GM21526 (cell line): ENCODE measurements around the gene CCND2.
A peak's percentile ranks its signal among the peaks of the same experiment; 100 is the strongest.

ENCODE experiments used
- ATAC-seq: cut with Tn5 transposase; IDR thresholded peaks from one replicate; pipeline ENCODE4 v1.9.1; 2021; ENCODE audit warnings: moderate library complexity; ENCODE audit not compliant: unreplicated experiment, low FRiP score

Gene CCND2

GRCh38 chr12:4275870-4276301 is 2.3 kb downstream of the CCND2 start:
- no peak for ATAC-seq

DNA sequence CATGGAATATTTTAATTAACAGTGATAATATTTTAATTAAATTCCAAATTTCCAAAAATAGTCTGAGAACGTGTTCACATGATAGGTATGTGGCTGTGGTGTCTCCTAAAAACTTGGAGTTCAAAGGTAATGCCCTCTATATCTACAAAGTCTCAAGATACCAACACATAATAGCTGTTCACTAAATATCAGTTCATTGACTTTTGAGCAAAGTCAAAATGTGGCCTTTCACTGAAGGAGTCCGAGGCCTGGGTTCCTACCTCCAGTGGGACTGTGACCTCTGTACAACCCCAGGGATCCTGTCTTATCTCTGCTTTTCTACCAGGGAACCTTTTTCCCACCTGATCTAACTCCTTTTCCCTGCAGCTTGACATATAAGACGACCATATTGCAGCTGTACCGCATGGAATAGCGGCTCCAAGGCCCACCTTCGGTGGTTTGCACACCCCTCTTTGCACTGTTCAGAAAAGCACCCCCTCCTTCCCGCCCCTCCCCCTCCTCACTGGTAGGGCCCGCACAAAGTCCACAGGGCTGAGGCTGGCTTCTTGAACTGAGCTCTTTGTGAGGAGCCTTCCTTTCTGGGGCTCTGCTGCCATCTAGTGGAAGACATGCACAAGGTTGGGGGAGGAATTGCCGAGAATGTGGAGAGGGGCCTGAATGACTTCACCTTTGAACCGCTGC is 3.1 kb downstream of the CCND2 start:
- peak; percentile 34 for ATAC-seq

DNA sequence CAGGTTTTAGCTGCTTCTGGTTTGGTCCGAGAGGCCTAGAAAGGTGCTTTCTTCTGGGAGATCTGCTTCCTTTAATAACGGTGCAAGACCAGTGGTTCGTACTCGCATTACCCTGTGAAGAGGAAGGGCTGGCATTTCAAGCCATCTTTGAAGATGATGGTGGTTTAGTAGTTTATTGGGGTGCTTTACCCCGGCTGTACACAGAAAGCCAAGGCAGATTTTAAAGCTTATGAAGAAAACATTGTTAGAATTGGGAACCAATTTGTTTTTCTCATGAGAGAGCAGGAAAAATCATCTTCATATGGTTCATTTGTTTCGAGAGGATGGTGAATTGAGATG is 3.6 kb downstream of the CCND2 start:
- no peak for ATAC-seq

DNA sequence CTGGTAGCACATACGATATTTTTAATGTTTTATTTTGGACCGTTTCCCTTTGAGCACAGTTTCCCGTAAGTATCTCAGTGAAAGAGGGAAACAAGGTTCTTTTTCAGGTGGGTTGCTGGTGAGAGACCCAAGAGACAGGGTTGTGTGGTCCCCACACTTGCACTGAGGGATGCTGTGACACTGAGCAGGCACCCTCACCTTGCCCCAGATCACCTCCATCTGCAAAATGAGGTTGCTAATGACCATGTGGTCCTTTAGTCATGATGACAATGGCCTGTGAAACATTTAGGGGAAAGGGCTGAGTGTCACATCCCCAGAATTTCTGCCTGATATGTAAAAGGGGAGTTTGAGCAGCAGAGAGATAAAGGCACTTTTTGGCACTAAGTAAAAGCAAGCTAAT is 4.3 kb downstream of the CCND2 start:
- no peak for ATAC-seq

DNA sequence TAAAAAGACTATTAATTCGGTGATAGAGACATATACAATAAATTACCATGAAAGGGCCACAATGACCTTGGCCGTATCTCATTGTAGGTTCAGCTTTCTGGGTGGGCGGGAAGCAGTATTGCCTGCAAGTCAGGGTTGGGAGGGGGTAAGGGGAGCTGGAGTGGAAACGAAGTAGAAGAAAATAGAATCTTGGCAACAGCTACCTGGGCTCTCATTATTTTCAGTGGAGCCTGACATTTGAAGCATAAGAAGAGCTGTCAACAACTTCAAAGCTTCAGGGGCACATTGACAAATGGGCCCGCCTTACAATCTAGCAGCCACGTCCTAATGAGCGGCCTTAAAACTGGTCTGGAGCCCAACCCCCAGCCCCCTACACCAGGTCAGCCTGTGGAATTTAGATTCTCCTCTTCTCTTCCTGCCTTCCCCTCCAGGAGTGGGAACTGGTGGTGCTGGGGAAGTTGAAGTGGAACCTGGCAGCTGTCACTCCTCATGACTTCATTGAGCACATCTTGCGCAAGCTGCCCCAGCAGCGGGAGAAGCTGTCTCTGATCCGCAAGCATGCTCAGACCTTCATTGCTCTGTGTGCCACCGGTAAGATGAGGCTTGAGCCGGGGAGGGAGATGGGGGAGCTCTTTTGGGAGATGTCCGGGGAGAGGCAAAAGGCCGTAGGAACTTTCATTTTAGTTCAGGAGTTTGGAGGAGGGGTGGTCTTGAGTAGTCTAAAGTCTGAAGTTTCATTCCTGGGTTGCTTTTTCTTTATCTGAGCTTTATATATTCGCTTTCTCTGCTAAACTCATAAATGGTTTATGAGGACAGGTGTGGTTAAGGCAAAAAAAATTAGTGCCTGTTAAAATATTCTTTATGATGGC is 5.0 kb downstream of the CCND2 start:
- no peak for ATAC-seq

GRCh38 chr12:4279198-4279690 is 5.7 kb downstream of the CCND2 start:
- ATAC-seq: no peak

GRCh38 chr12:4280351-4281163 is 7.0 kb downstream of the CCND2 start:
- ATAC-seq: no peak

- no peak for ATAC-seq
Measured at GRCh38 chr12:4281173-4281654, 7.7 kb downstream of the CCND2 start.

DNA sequence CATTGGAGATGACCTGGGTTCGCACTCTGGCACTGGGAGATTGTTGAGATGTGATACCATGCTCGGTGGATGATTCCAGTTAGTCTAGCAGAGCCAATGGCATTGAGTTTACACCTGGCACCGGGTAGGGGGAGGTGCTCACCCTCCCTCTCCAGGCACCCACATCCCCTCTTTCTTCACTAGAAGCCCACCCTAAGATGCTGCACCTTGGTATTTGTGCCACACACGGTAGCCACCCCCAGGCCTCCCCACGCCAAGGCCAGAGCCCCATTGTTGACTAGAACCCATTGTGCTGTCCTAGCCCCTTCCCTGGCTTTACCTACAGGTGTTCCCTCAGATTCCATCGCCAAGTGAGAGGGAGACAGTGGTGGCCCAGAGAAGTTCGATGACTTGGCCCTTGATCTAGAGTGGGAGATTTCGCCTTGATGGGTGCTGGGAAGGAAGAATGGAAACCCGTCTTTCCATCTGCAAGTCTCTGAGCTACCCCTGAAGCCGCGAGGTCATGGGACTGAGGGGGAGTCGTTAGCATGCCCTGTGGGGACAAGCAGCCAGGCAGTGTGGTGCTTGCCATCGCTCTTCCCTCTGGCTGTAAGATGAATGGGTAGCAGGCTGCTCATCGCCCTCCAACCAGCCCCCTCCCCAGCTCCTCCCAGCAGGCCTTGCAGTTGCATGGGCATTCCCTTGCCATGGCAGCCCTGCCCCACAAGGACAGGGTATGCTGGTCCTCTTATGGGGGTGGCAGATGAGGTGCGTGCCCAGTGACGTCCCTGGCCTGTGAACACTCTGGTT is 8.7 kb downstream of the CCND2 start:
- no peak for ATAC-seq

- ATAC-seq: no peak
Measured at GRCh38 chr12:4282892-4283511, 9.4 kb downstream of the CCND2 start.

- ATAC-seq: no peak
Measured at GRCh38 chr12:4283512-4284255, 10.1 kb downstream of the CCND2 start.

GRCh38 chr12:4284306-4284705 is 10.7 kb downstream of the CCND2 start:
- ATAC-seq: no peak

- no peak for ATAC-seq
Measured at GRCh38 chr12:4285070-4285469, 11.5 kb downstream of the CCND2 start.

DNA sequence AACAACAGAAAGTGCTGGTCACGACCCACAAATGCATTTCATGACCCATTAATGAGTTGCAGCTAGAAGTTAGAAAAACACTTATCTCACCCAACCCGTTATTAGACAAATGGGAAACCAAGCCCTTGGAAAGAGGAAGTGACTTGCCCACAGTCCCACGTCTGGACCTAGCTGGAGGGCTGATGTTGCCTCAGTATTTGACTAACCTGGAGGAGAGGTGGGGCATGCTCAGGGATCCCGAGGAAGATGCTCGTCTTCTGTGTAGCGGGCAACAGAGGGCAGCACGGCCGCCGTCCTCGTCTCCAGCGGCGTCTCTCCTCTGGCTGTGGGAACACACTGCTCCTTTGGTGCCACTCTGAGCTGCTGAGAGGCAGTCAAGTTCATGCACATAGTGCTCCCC is 12.7 kb downstream of the CCND2 start:
- no peak for ATAC-seq

DNA sequence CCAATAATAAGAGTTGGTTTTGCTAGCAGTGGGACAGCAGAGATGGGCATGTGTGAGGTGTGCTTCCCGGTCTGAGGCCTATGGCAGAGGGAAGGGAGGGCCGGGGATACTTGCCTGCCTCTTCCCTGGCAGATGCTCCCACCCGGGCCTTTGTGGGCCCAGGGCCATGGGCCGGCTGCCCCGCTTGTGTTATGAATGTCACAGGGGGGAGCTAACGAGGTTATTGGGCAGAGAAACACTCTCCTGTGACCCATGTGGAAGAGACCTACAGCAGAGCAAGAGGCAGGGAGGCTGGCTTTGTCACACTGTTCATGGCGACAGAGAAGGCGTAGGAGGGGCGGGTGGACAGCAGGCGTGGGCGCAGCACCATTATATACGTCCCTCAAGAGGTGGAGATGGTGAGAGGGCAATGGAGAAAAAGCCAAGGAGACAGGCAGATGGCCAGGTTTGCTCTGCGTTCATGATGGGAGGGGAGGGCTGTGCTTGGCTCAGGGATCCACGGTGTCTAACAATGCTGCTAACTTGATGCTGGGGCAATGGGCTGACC is 13.3 kb downstream of the CCND2 start:
- no peak for ATAC-seq

GRCh38 chr12:4287325-4288211 is 14.0 kb downstream of the CCND2 start:
- no peak for ATAC-seq

- no peak for ATAC-seq
Measured at GRCh38 chr12:4288296-4289131, 15.0 kb downstream of the CCND2 start.
